ENCODE data around the gene ARAF. TPM values are rescaled to one million over a fixed set of nuclear protein-coding genes. Genes with fewer than 3 reads are reported as not detected.

Gene ARAF
- total RNA-seq, 1 donor from 2014 or later = 76.8 TPM

GRCh38 chrX:47581731-47582647 is 21.0 kb downstream of the ARAF start, which contains the start of gene TIMP1:
Gene TIMP1, plus strand, starts transcription at chrX:47582436. Its CDS starts 980 bp downstream, at chrX:47583416.
- Mint-ChIP-seq H3K36me3 (ENCODE audit: insufficient read depth) (peaks cover 6% of the 10 kb centered on the region), H3K27ac (no peak within 1 kb of the TSS), H3K4me1 (ENCODE audit: low read depth) (peaks cover 5% of the 10 kb centered on the region), H3K27me3 (no peaks in the 10 kb centered on the region), H3K9me3 (ENCODE audit: low read depth) (peaks cover 10% of the 10 kb centered on the region), H3K4me3 (ENCODE audit: low read depth) (peak within 1 kb of the TSS; percentile 61)
- no peak for TF ChIP-seq CTCF (IDR thresholded peaks at IDR 0.05; ENCODE audit: unreplicated experiment)
- peak; percentile 35 for DNase-seq (ENCODE audit: low spot score, unreplicated experiment)

- no peak overlapping the region for H3K27ac Mint-ChIP-seq
- peaks cover 10% of the 10 kb centered on the region for H3K9me3 Mint-ChIP-seq (ENCODE audit: low read depth)
These were observed 22.3 kb downstream of the ARAF start for GRCh38 chrX:47583240-47583861.

GRCh38 chrX:47584714-47585113 is 23.7 kb downstream of the ARAF start:
- TF ChIP-seq CTCF (IDR thresholded peaks at IDR 0.05; ENCODE audit: unreplicated experiment) = no peak
- H3K4me3 Mint-ChIP-seq (ENCODE audit: low read depth) = no peak overlapping the region
- no peak for DNase-seq (ENCODE audit: low spot score, unreplicated experiment)
- H3K4me1 Mint-ChIP-seq (ENCODE audit: low read depth) = peaks cover 3% of the 10 kb centered on the region
- H3K27ac Mint-ChIP-seq = no peak overlapping the region
- peaks cover 10% of the 10 kb centered on the region for H3K9me3 Mint-ChIP-seq (ENCODE audit: low read depth)
- H3K27me3 Mint-ChIP-seq = no peaks in the 10 kb centered on the region
- peaks cover 3% of the 10 kb centered on the region for H3K36me3 Mint-ChIP-seq (ENCODE audit: insufficient read depth)

More at GRCh38 chrX:47583240-47583861, 22.3 kb downstream of the ARAF start:
- H3K27me3 Mint-ChIP-seq = no peaks in the 10 kb centered on the region
- no peak for TF ChIP-seq CTCF (IDR thresholded peaks at IDR 0.05; ENCODE audit: unreplicated experiment)
- H3K4me3 Mint-ChIP-seq (ENCODE audit: low read depth) = peak overlapping the region; percentile 36
- peaks cover 3% of the 10 kb centered on the region for H3K36me3 Mint-ChIP-seq (ENCODE audit: insufficient read depth)
- no peak for DNase-seq (ENCODE audit: low spot score, unreplicated experiment)
- H3K4me1 Mint-ChIP-seq (ENCODE audit: low read depth) = peaks cover 3% of the 10 kb centered on the region

- Mint-ChIP-seq H3K9me3 (ENCODE audit: low read depth) (peaks cover 14% of the 10 kb centered on the region), H3K4me3 (ENCODE audit: low read depth) (no peak overlapping the region), H3K36me3 (ENCODE audit: insufficient read depth) (peaks cover 3% of the 10 kb centered on the region), H3K27me3 (no peaks in the 10 kb centered on the region), H3K4me1 (ENCODE audit: low read depth) (peaks cover 3% of the 10 kb centered on the region), H3K27ac (no peak overlapping the region)
- no peak for TF ChIP-seq CTCF (IDR thresholded peaks at IDR 0.05; ENCODE audit: unreplicated experiment)
- DNase-seq (ENCODE audit: low spot score, unreplicated experiment) = no peak
These were observed 24.3 kb downstream of the ARAF start for GRCh38 chrX:47585273-47585672.

- peaks cover 3% of the 10 kb centered on the region for H3K4me1 Mint-ChIP-seq (ENCODE audit: low read depth)
- DNase-seq (ENCODE audit: low spot score, unreplicated experiment) = no peak
- H3K4me3 Mint-ChIP-seq (ENCODE audit: low read depth) = no peak overlapping the region
- peaks cover 3% of the 10 kb centered on the region for H3K36me3 Mint-ChIP-seq (ENCODE audit: insufficient read depth)
- H3K27me3 Mint-ChIP-seq = no peaks in the 10 kb centered on the region
- no peak for TF ChIP-seq CTCF (IDR thresholded peaks at IDR 0.05; ENCODE audit: unreplicated experiment)
- peaks cover 14% of the 10 kb centered on the region for H3K9me3 Mint-ChIP-seq (ENCODE audit: low read depth)
- H3K27ac Mint-ChIP-seq = no peak overlapping the region
These were observed 25.2 kb downstream of the ARAF start for GRCh38 chrX:47586043-47586787.
